Astrocyte of the cerebellum (primary cell): ENCODE results near the gene SLC5A2.
A peak's percentile ranks its signal among the peaks of the same experiment; 100 is the strongest.
"Not testable (repeated sequence)": the region's sequence is repeated elsewhere in the genome, so short reads cannot be mapped to it uniquely, and the experiment has no call there.

Experiments
- DNase-seq: peaks from one replicate; pipeline ENCODE4 v3.0.0-alpha.2; 2011; ENCODE audit warnings: low read depth
- H3K4me3 ChIP-seq: 2 replicates; pipeline ENCODE4 v1.5.1; 2011; ENCODE audit warnings: mild to moderate bottlenecking, low read depth, low read length, moderate library complexity
- in situ Hi-C: cut with HindIII; loops from 2 replicates; pipeline ENCODE4 v1.10.0; 2017; ENCODE audit warnings: low sequenced_read_pairs
- TF ChIP-seq, protein P1 (sequence below): IDR thresholded peaks from 2 replicates; pipeline ENCODE4 v1.5.1; 2012; ENCODE audit warnings: low read length, low read depth, moderate library complexity, mild to moderate bottlenecking; ENCODE audit errors: missing control alignments

Gene SLC5A2

DNA sequence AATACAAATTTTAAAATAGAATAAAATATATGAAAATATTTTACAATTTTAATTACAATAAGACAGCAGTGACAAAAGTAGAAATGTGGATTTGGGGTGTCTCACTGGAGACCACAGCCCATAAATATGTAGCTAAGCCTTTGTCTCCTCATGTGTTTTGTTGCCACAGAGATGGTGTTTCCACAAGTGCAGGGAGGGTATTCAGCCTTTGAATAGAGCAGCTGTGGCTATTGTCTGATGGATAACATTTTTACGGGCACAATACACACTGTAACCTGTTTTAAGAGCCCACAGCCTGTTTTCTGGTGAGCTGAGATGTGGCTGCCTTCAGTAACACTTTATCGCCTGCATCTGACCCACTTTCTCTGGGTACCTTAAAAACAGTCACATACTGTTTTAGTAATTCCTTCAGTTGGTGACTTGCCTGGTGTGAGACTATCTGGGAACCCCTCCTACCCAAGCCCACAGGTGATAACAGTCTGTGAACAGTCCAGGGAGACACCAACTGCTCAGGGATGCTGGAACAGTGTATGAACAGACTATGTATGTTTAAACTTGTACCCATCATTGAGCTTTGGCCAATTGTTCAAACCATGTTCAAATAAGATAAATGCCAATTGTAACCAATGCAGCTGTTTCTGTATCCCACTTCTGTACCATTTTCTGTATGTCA lies 37.0 kb downstream of the SLC5A2 start:
- no peak for DNase-seq
- in situ Hi-C loops, result no loop called here
- TF ChIP-seq, protein P1, sequence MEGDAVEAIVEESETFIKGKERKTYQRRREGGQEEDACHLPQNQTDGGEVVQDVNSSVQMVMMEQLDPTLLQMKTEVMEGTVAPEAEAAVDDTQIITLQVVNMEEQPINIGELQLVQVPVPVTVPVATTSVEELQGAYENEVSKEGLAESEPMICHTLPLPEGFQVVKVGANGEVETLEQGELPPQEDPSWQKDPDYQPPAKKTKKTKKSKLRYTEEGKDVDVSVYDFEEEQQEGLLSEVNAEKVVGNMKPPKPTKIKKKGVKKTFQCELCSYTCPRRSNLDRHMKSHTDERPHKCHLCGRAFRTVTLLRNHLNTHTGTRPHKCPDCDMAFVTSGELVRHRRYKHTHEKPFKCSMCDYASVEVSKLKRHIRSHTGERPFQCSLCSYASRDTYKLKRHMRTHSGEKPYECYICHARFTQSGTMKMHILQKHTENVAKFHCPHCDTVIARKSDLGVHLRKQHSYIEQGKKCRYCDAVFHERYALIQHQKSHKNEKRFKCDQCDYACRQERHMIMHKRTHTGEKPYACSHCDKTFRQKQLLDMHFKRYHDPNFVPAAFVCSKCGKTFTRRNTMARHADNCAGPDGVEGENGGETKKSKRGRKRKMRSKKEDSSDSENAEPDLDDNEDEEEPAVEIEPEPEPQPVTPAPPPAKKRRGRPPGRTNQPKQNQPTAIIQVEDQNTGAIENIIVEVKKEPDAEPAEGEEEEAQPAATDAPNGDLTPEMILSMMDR, result no peak
- no peak overlapping the region for H3K4me3 ChIP-seq

DNA sequence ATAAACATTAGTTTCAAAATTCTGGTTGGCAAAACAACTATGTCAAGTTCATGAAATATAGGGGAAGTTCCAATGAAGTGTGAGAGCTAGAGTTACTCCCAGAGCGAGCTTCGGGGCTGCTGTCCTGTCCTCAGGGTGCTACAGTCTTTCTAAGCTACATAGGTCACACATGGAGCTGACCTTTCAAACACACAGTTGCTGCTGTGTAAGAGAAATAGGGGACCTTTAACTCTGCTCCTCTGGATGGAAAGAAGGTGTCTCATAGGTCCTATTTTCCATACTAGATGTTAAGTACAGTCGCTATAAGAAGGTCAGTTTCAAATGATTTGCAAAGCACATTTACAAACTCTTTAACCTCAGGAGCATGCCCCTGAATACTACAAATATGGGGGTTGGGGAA lies 38.4 kb downstream of the SLC5A2 start:
- no peak overlapping the region for H3K4me3 ChIP-seq
- DNase-seq, result no peak
- TF ChIP-seq, protein P1, result no peak
- in situ Hi-C loops, result no loop called here

DNA sequence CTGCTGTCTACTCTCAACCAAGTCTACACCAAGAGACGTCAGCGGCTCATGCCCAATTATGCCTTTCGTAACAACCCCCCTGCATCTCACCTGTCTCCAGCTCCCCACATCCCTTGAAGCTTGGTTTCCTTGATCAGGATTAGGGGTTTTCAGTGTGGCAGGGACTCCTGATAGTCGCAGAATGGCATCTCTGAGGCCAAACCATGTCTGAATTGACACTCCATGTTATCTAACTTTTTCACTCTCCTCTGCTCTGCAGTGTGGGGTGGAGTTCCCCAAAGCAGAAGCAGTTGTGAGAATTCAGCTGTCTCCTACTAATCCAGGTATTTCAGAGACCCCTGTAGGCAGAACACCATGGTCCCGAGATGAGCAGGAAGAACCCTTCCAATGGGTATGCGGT lies 39.1 kb downstream of the SLC5A2 start:
- no peak for DNase-seq
- H3K4me3 ChIP-seq, result no peak overlapping the region
- TF ChIP-seq, protein P1, result no peak
- in situ Hi-C loops, result no loop called here

DNA sequence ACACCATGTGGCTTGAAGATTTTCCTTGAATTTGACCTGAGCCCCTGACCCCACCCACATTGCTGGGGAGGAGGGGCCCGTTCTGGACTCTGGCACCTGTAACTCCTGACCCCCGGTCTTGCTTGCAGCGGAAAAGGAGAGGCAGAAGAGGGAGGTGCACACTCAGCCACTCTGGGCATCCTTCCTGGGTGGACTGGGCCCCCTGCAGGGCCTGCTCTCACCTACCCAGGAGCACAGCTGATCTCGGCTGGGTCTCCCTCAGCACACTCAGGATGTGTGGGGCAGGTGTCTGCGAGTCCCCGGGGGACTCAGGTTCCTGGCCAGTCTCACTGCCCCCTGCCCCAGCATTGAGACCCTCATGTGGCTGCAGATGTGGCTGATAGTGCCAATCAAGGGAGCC lies 40.8 kb downstream of the SLC5A2 start:
- DNase-seq, H3K4me3 ChIP-seq, in situ Hi-C loops: not testable (repeated sequence)

DNA sequence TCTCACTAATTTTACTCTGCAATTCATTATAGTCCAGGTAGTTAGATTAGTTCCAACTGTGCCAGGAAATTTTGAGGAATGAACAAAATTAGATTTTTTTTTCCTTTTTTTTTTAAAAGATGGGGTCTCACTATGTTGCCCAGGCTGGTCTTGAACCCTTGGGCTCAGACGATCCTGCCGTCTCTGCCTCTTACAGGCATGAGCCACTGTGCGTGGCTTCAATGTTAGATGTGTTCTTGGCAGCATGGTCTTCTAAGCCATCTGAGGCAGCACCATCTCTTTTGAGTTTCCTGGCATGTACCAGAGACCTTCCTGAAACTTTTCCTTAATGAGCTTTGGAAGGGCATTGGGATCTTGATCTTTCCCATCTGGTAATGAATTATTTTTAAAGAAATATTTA lies 42.2 kb downstream of the SLC5A2 start:
- no peak overlapping the region for H3K4me3 ChIP-seq
- in situ Hi-C loops, result no loop called here
- DNase-seq, result no peak
- TF ChIP-seq, protein P1, result no peak

DNA sequence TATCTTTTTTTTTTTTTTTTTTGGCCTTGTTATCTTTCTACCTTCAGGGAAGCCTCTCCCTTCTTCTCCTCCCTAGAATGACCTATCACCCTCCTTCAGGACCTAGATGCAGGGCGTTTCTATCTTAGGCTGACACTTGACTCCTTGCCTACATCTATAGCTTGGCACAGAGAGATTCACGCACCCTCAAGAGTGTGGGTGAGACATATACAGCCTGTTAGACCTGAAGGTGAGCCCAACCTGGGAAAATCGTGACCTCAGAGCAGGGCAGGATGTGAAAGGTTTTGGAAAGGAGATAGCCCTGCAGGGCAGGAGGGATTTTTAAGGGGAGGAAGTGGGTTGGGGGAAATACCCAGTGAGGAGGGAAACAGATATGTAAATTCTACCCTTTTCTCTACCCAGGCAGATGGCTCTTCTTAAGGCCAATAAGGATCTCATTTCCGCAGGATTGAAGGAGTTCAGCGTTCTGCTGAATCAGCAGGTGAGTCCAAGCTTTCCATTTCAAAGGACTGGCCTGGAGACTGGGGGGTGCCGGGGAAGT lies 44.9 kb downstream of the SLC5A2 start, which contains the start of gene AHSP:
Gene AHSP, plus strand, starts transcription at position 167 of the 541 bp plus-strand sequence. Its CDS starts 240 bp downstream, at position 407.
- TF ChIP-seq, protein P1, result no peak
- no peak for DNase-seq
- in situ Hi-C loops, result no loop called here
- peak within 1 kb of the TSS; percentile 31 for H3K4me3 ChIP-seq

DNA sequence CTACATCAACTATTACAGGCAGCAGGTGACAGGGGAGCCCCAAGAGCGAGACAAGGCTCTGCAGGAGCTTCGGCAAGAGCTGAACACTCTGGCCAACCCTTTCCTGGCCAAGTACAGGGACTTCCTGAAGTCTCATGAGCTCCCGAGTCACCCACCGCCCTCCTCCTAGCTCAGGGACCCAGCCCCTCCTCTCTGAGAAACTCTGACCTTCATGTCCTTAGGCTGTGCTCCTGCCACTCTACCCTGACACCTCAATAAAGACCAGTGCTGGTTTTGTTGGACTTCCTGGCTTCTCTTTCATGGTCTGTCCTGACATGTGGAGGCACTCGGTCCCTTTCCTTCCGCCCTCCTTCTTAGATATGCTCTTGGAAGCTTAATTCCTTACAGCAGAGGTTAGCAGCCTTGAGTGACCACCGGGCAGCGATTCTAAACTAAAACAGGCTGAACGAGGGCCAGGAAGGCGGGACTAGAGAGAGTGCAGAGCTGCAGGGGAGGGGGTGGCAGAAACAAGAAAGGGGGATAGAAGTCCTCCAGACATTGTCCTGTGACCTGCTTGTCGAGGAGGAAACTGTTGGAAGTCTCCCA lies 45.7 kb downstream of the SLC5A2 start:
- no peak for DNase-seq
- in situ Hi-C loops, result no loop called here
- TF ChIP-seq, protein P1, result no peak
- peak overlapping the region; percentile 31 for H3K4me3 ChIP-seq
